ENCODE data around the gene DAW1. TPM values are rescaled to one million over a fixed set of nuclear protein-coding genes. Genes with fewer than 3 reads are reported as not detected.
A peak's percentile ranks its signal among the peaks of the same experiment; 100 is the strongest.
"Not testable (repeated sequence)": the region's sequence is repeated elsewhere in the genome, so short reads cannot be mapped to it uniquely, and the experiment has no call there.

The DAW1 gene
- total RNA-seq, 1 donor from 2014 or later, result not detected

DNA sequence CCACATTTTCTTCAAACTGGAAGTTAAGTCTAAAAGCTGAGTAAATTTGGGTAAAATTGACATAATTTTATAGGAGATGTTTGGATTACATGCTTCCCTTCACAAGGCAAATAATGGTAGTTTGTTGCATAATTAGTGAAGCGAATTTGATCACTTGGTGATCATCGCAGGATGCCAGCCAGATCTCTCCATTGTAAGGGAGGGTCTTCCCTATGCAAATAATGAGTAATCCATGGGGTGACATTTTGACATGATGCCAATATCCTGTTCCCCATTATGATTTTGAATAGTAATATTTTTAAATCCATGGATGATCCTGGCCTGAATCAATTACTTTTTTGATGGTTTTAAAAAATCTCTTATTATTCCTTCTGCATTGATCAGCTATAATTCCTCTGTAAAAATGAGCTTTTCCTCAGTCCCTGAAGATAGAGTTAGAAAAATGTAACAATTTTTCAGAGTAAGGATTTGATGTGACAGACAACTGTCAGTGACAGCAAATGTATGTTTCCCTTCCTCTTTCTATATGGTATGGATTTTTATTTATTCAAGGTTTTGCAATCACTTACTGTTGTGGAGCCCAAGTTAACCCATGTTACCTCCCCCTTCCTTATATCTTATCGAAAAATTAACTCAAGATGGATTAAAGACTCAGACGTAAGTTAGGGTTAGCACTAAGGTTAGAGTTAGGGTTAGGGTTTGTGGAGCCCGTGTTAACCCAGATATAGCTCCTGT is 36.3 kb upstream of the DAW1 start:
- intact Hi-C loops (cut with DNase I), result no loop called here
- Histone ChIP-seq H3K36me3 (no peaks in the 10 kb centered on the region), H3K27ac (no peak overlapping the region), H3K9me3 (no peaks in the 10 kb centered on the region), H3K4me3 (no peak overlapping the region), H3K27me3 (no peaks in the 10 kb centered on the region), H3K4me1 (no peaks in the 10 kb centered on the region)
- DNase-seq (no peak), ATAC-seq (no peak)
- TF ChIP-seq, protein P1, sequence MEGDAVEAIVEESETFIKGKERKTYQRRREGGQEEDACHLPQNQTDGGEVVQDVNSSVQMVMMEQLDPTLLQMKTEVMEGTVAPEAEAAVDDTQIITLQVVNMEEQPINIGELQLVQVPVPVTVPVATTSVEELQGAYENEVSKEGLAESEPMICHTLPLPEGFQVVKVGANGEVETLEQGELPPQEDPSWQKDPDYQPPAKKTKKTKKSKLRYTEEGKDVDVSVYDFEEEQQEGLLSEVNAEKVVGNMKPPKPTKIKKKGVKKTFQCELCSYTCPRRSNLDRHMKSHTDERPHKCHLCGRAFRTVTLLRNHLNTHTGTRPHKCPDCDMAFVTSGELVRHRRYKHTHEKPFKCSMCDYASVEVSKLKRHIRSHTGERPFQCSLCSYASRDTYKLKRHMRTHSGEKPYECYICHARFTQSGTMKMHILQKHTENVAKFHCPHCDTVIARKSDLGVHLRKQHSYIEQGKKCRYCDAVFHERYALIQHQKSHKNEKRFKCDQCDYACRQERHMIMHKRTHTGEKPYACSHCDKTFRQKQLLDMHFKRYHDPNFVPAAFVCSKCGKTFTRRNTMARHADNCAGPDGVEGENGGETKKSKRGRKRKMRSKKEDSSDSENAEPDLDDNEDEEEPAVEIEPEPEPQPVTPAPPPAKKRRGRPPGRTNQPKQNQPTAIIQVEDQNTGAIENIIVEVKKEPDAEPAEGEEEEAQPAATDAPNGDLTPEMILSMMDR (IDR thresholded peaks at IDR 0.05), result no peak

GRCh38 chr2:227839339-227840129 is 31.9 kb upstream of the DAW1 start:
- H3K36me3 ChIP-seq; H3K4me3 ChIP-seq; intact Hi-C loops (cut with DNase I); H3K4me1 ChIP-seq; DNase-seq; H3K9me3 ChIP-seq; H3K27me3 ChIP-seq; H3K27ac ChIP-seq: not testable (repeated sequence)
- peak; percentile 29 for ATAC-seq

- Histone ChIP-seq H3K27ac (no peak overlapping the region), H3K4me1 (no peaks in the 10 kb centered on the region), H3K36me3 (no peaks in the 10 kb centered on the region), H3K27me3 (no peaks in the 10 kb centered on the region), H3K9me3 (no peaks in the 10 kb centered on the region), H3K4me3 (no peak overlapping the region)
- TF ChIP-seq, protein P1 (IDR thresholded peaks at IDR 0.05), result no peak
- no peak for DNase-seq
- no peak for ATAC-seq
- intact Hi-C loops (cut with DNase I), result no loop called here
These were observed 24.6 kb upstream of the DAW1 start for GRCh38 chr2:227846831-227847230.

GRCh38 chr2:227848146-227848545 is 23.3 kb upstream of the DAW1 start:
- no peaks in the 10 kb centered on the region for H3K9me3 ChIP-seq
- TF ChIP-seq, protein P1 (IDR thresholded peaks at IDR 0.05), result no peak
- ATAC-seq (no peak), DNase-seq (no peak)
- no peaks in the 10 kb centered on the region for H3K36me3 ChIP-seq
- no peaks in the 10 kb centered on the region for H3K27me3 ChIP-seq
- no peaks in the 10 kb centered on the region for H3K4me1 ChIP-seq
- no peak overlapping the region for H3K4me3 ChIP-seq
- intact Hi-C loops (cut with DNase I), result no loop called here
- H3K27ac ChIP-seq, result no peak overlapping the region

DNA sequence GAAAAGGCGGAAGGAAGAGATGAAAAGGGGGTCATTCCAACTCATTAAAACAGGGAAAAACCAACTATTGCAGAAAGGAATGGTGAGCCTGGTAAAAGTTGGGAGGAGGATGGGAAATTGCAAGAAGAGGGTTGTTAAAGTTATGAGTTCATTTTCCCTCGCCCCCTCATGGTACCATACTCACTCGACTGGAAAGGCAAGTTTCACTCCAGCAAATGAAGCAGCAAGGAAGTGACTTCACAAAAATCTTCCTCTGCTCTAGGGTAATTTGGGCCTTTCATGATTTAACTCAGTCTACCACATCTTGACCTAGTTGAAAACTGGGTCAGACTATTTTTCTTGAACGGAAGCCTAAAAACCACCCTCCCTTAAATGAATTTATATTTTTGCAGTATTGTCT is 22.8 kb upstream of the DAW1 start:
- no peaks in the 10 kb centered on the region for H3K4me1 ChIP-seq
- ATAC-seq, result no peak
- H3K27ac ChIP-seq, result no peak overlapping the region

GRCh38 chr2:227849906-227850305 is 21.5 kb upstream of the DAW1 start:
- intact Hi-C loops (cut with DNase I), result no loop called here

More for the DNA sequence above, 22.8 kb upstream of the DAW1 start:
- Histone ChIP-seq H3K27me3 (no peaks in the 10 kb centered on the region), H3K36me3 (no peaks in the 10 kb centered on the region), H3K9me3 (no peaks in the 10 kb centered on the region), H3K4me3 (no peak overlapping the region)
- TF ChIP-seq, protein P1 (IDR thresholded peaks at IDR 0.05), result no peak
- DNase-seq, result no peak
- intact Hi-C loops (cut with DNase I), result no loop called here

More at GRCh38 chr2:227849906-227850305, 21.5 kb upstream of the DAW1 start:
- TF ChIP-seq, protein P1 (IDR thresholded peaks at IDR 0.05), result no peak
- Histone ChIP-seq H3K36me3 (no peaks in the 10 kb centered on the region), H3K9me3 (no peaks in the 10 kb centered on the region), H3K27me3 (no peaks in the 10 kb centered on the region), H3K4me1 (no peaks in the 10 kb centered on the region), H3K4me3 (no peak overlapping the region), H3K27ac (no peak overlapping the region)
- ATAC-seq, result no peak
- DNase-seq, result no peak
